Sigmoid colon (tissue), 3 donors: ENCODE results near the gene MAP3K6.

ENCODE experiments used
- CTCF ChIP-seq, 4 experiments: fragments of 450-650 bp in 3 of 4; fragments of 200-600 bp in 1 of 4; IDR thresholded peaks; one replicate each; pipeline ENCODE4 v1.5.1; 2016 to 2019; ENCODE audit warnings: antibody characterized with exemption in 4 of 4, mild to moderate bottlenecking in 3 of 4, moderate library complexity in 2 of 4
- POLR2A ChIP-seq, 2 donors: fragments of 450-650 bp; IDR thresholded peaks; one replicate each; pipeline ENCODE4 v1.6.1; 2016; ENCODE audit warnings: antibody characterized with exemption in 2 of 2, mild to moderate bottlenecking in 2 of 2, moderate library complexity in 2 of 2

GRCh38 chr1:27331426-27331825 is 35.3 kb downstream of the MAP3K6 start:
- TF ChIP-seq POLR2A (IDR thresholded peaks at IDR 0.05): no peak
- no peak for TF ChIP-seq CTCF (IDR thresholded peaks at IDR 0.05)
